GM23338 (cell line): Measurements from ENCODE around the gene KRT6A. TPM values are rescaled to one million over a fixed set of nuclear protein-coding genes. Genes with fewer than 3 reads are reported as not detected.

Source experiments
- ATAC-seq: fragments of 200-7000 bp; cut with Tn5 transposase; 3 replicates; pipeline ENCODE4 v1.9.1; 2020
- DNase-seq: peaks from one replicate; pipeline ENCODE4 v3.0.0-alpha.2; 2015; ENCODE audit warnings: low spot score
- H2AFZ ChIP-seq: fragments of 200-600 bp; sonication (generic); 2 replicates; pipeline ENCODE4 v1.8.0; 2016; ENCODE audit warnings: antibody characterized with exemption, mild to moderate bottlenecking, moderate library complexity
- H3F3A ChIP-seq: fragments of 200-600 bp; sonication (generic); replicated peaks from 2 replicates; pipeline ENCODE4 v1.8.0; 2017; ENCODE audit warnings: antibody characterized with exemption, mixed run types, low read depth
- H3K27ac ChIP-seq: fragments of 200-600 bp; sonication (generic); 2 replicates; pipeline ENCODE4 v1.6.1; 2016; ENCODE audit warnings: low read depth
- H3K27me3 ChIP-seq: fragments of 200-600 bp; sonication (generic); 2 replicates; pipeline ENCODE4 v1.8.0; 2016; ENCODE audit warnings: mild to moderate bottlenecking, mixed run types, moderate library complexity; ENCODE audit not compliant: insufficient read depth
- H3K36me3 ChIP-seq: fragments of 200-600 bp; sonication (generic); 2 replicates; pipeline ENCODE4 v1.8.0; 2016; ENCODE audit warnings: mild to moderate bottlenecking; ENCODE audit not compliant: insufficient read depth
- H3K4me1 ChIP-seq: fragments of 200-600 bp; sonication (generic); 2 replicates; pipeline ENCODE4 v1.8.0; 2016; ENCODE audit warnings: mild to moderate bottlenecking, moderate library complexity; ENCODE audit not compliant: insufficient read depth
- H3K4me2 ChIP-seq: fragments of 200-600 bp; sonication (generic); 2 replicates; pipeline ENCODE4 v1.7.1; 2017; ENCODE audit warnings: mixed run types
- H3K4me3 ChIP-seq: fragments of 200-600 bp; sonication (generic); 2 replicates; pipeline ENCODE4 v1.6.1; 2016; ENCODE audit warnings: mixed run types
- H3K79me2 ChIP-seq: fragments of 200-600 bp; sonication (generic); replicated peaks from 2 replicates; pipeline ENCODE4 v1.8.0; 2017; ENCODE audit warnings: mild to moderate bottlenecking; ENCODE audit not compliant: insufficient read depth
- H3K9me2 ChIP-seq: fragments of 200-600 bp; sonication (generic); 2 replicates; pipeline ENCODE4 v1.8.0; 2017; ENCODE audit not compliant: insufficient read depth
- H4K20me1 ChIP-seq: fragments of 200-600 bp; sonication (generic); replicated peaks from 2 replicates; pipeline ENCODE4 v1.8.0; 2017; ENCODE audit warnings: mild to moderate bottlenecking; ENCODE audit not compliant: insufficient read depth
- H3K27ac Mint-ChIP-seq: 2 replicates; pipeline ENCODE4 v1.8.0; 2020; ENCODE audit warnings: inconsistent platforms, mild to moderate bottlenecking, moderate library complexity, mixed read lengths
- H3K27me3 Mint-ChIP-seq: 3 replicates; pipeline ENCODE4 v1.8.0; 2022; ENCODE audit warnings: low read depth, mild to moderate bottlenecking, moderate library complexity, mixed read lengths, inconsistent platforms; ENCODE audit not compliant: insufficient read depth, poor library complexity
- H3K36me3 Mint-ChIP-seq: 3 replicates; pipeline ENCODE4 v1.8.0; 2021; ENCODE audit warnings: low read depth, mild to moderate bottlenecking, inconsistent platforms, moderate library complexity, mixed read lengths
- H3K4me1 Mint-ChIP-seq: 3 replicates; pipeline ENCODE4 v1.8.0; 2020; ENCODE audit warnings: mild to moderate bottlenecking, inconsistent platforms, mixed read lengths
- H3K4me3 Mint-ChIP-seq: 3 replicates; pipeline ENCODE4 v1.8.0; 2021; ENCODE audit warnings: moderate library complexity, mild to moderate bottlenecking, inconsistent platforms, mixed read lengths
- H3K9me3 Mint-ChIP-seq: 3 replicates; pipeline ENCODE4 v1.8.0; 2020; ENCODE audit warnings: moderate library complexity, mild to moderate bottlenecking, inconsistent platforms, mixed read lengths
- CREB1 ChIP-seq: fragments of 250-450 bp; sonication (Bioruptor Pico); IDR thresholded peaks from 2 replicates; pipeline ENCODE4 v1.5.0; 2020; ENCODE audit warnings: low read depth, mild to moderate bottlenecking, moderate library complexity
- ETS1 ChIP-seq: IDR thresholded peaks from 2 replicates; pipeline ENCODE4 v1.6.1; 2016; ENCODE audit warnings: antibody characterized with exemption
- EZH2 ChIP-seq: fragments of 200-600 bp; sonication (generic); IDR thresholded peaks from one replicate; pipeline ENCODE4 v1.8.0; 2017; ENCODE audit warnings: antibody characterized with exemption, mild to moderate bottlenecking, low read depth; ENCODE audit not compliant: unreplicated experiment
- EZH2phosphoT487 ChIP-seq: fragments of 200-600 bp; sonication (generic); IDR thresholded peaks from one replicate; pipeline ENCODE4 v1.8.1; 2018; ENCODE audit warnings: antibody characterized with exemption; ENCODE audit not compliant: unreplicated experiment
- JUNB ChIP-seq: IDR thresholded peaks from one replicate; pipeline ENCODE4 v1.6.1; 2016; ENCODE audit warnings: antibody characterized with exemption; ENCODE audit not compliant: unreplicated experiment
- NANOG ChIP-seq: IDR thresholded peaks from 2 replicates; pipeline ENCODE4 v1.6.1; 2016; ENCODE audit warnings: antibody characterized with exemption, borderline replicate concordance
- POLR2AphosphoS5 ChIP-seq: IDR thresholded peaks from 2 replicates; pipeline ENCODE4 v1.6.1; 2016; ENCODE audit warnings: antibody characterized with exemption, low read depth
- REST ChIP-seq: IDR thresholded peaks from one replicate; pipeline ENCODE4 v1.6.1; 2018; ENCODE audit warnings: antibody characterized with exemption; ENCODE audit not compliant: unreplicated experiment
- STAT1 ChIP-seq: IDR thresholded peaks from one replicate; pipeline ENCODE4 v1.6.1; 2016; ENCODE audit warnings: antibody characterized with exemption; ENCODE audit not compliant: unreplicated experiment
- ZNF331 ChIP-seq: fragments of 250-450 bp; sonication (Bioruptor Pico); IDR thresholded peaks from 2 replicates; pipeline ENCODE4 v1.5.0; 2020; ENCODE audit warnings: low read depth, mild to moderate bottlenecking, moderate library complexity
- polyA plus RNA-seq: library from polyadenylated mRNA; unstranded; fragments of >200 nt; fragmentation: Nextera tagmentation; extraction: Ambion mirVana; gene quantifications from 2 replicates; pipeline ENCODE4 v1.2.1, GENCODE V29; 2016
- total RNA-seq: library from RNA; depleted of rRNA; stranded (reverse); fragments of >200 nt; shearing (Covaris generic); gene quantifications from 2 replicates; pipeline ENCODE4 v1.2.3, GENCODE V29; 2014

KRT6A gene
- total and polyA plus RNA-seq, 2 experiments from 2014 or later, result not detected

- Histone ChIP-seq H3K79me2 (no peaks in the 10 kb centered on the region), H3F3A (no peaks in the 10 kb centered on the region), H3K4me1 (no peaks in the 10 kb centered on the region), H4K20me1 (no peaks in the 10 kb centered on the region), H3K4me3 (no peak overlapping the region), H3K36me3 (no peaks in the 10 kb centered on the region), H3K9me2 (no peaks in the 10 kb centered on the region), H3K27me3 (no peaks in the 10 kb centered on the region), H2AFZ (no peak overlapping the region), H3K4me2 (no peak overlapping the region), H3K27ac (no peak overlapping the region)
- peaks cover 12% of the 10 kb centered on the region for H3K27me3 Mint-ChIP-seq
- ATAC-seq (no peak; the same call in 2 of the 3 replicates), DNase-seq (no peak)
- H3K27ac Mint-ChIP-seq, result no peak overlapping the region
- H3K36me3 Mint-ChIP-seq, result no peaks in the 10 kb centered on the region
- H3K4me3 Mint-ChIP-seq, result no peak overlapping the region
- H3K4me1 Mint-ChIP-seq, result peaks cover 15% of the 10 kb centered on the region; the same call in 1 of the 3 replicates
- no peaks in the 10 kb centered on the region for H3K9me3 Mint-ChIP-seq
- TF ChIP-seq REST (no peak), STAT1 (no peak), ETS1 (no peak), NANOG (no peak), EZH2 (no peak), EZH2phosphoT487 (no peak), JUNB (no peak), ZNF331 (CRISPR knock-in tag) (no peak)
Measured at GRCh38 chr12:52524241-52524897, 31.3 kb upstream of the KRT6A start.

GRCh38 chr12:52523824-52524223, 30.8 kb upstream of the KRT6A start:
- H3K4me3 Mint-ChIP-seq, result no peak overlapping the region
- Histone ChIP-seq H3K9me2 (no peaks in the 10 kb centered on the region), H3K4me2 (no peak overlapping the region), H3K27me3 (no peaks in the 10 kb centered on the region), H4K20me1 (no peaks in the 10 kb centered on the region), H3F3A (no peaks in the 10 kb centered on the region), H3K36me3 (no peaks in the 10 kb centered on the region), H3K4me3 (no peak overlapping the region), H3K4me1 (no peaks in the 10 kb centered on the region), H3K27ac (no peak overlapping the region), H3K79me2 (no peaks in the 10 kb centered on the region), H2AFZ (no peak overlapping the region)
- H3K4me1 Mint-ChIP-seq, result peaks cover 15% of the 10 kb centered on the region; the same call in 1 of the 3 replicates
- H3K9me3 Mint-ChIP-seq, result no peaks in the 10 kb centered on the region
- H3K36me3 Mint-ChIP-seq, result no peaks in the 10 kb centered on the region
- no peak for ATAC-seq
- no peak for DNase-seq
- no peak overlapping the region for H3K27ac Mint-ChIP-seq
- peaks cover 12% of the 10 kb centered on the region for H3K27me3 Mint-ChIP-seq
- TF ChIP-seq REST (no peak), ETS1 (no peak), STAT1 (no peak), POLR2AphosphoS5 (no peak), ZNF331 (CRISPR knock-in tag) (no peak), CREB1 (CRISPR knock-in tag) (no peak), NANOG (no peak), EZH2 (no peak), EZH2phosphoT487 (no peak)
